GM10248 (cell line): ENCODE data around the gene BPIFB3.
"Not testable (repeated sequence)": the region's sequence is repeated elsewhere in the genome, so short reads cannot be mapped to it uniquely, and the experiment has no call there.

Experiments
- CTCF ChIA-PET: fragments of 300-600 bp; sonication (Branson Sonifier 250); formaldehyde crosslinking; extraction: SDS; loops from one replicate; lab custom pipeline; 2021; ENCODE audit warnings: antibody characterized with exemption; lab: Yijun Ruan, JAX
- POLR2A ChIA-PET: fragments of 350-650 bp; sonication (Branson Sonifier 250); formaldehyde crosslinking; extraction: SDS; loops from one replicate; lab custom pipeline; 2020; ENCODE audit warnings: antibody characterized with exemption; lab: Yijun Ruan, JAX
- DNase-seq: peaks from one replicate; pipeline ENCODE4 v3.0.0; 2012; ENCODE audit errors: extremely low spot score
- CTCF ChIP-seq: IDR thresholded peaks from 2 replicates; pipeline ENCODE4 v1.5.1; 2012; ENCODE audit warnings: mild to moderate bottlenecking, low read depth; ENCODE audit errors: extremely low read depth, missing control alignments, control extremely low read depth

The BPIFB3 gene

GRCh38 chr20:33093074-33093473, 39.4 kb downstream of the BPIFB3 start:
- TF ChIP-seq CTCF, result no peak
- ChIA-PET POLR2A (no interaction called here), CTCF (interaction anchor here (1.2 kb wide), 1 partner anchor 9 kb away, joined by 3 read pairs; no protein-coding TSS in a partner anchor)
- DNase-seq, result no peak

GRCh38 chr20:33093582-33093981, 39.9 kb downstream of the BPIFB3 start:
- ChIA-PET POLR2A (no interaction called here), CTCF (no interaction called here)
- TF ChIP-seq CTCF, result no peak
- no peak for DNase-seq

GRCh38 chr20:33095249-33095648, 41.5 kb downstream of the BPIFB3 start:
- POLR2A ChIA-PET, result no interaction called here
- CTCF ChIA-PET, result interaction anchor here (1.2 to 3.2 kb wide), 3 partner anchors 19 to 194 kb away, joined by 3 to 30 read pairs (median 13); no protein-coding TSS in a partner anchor
- TF ChIP-seq CTCF, result no peak
- no peak for DNase-seq

DNA sequence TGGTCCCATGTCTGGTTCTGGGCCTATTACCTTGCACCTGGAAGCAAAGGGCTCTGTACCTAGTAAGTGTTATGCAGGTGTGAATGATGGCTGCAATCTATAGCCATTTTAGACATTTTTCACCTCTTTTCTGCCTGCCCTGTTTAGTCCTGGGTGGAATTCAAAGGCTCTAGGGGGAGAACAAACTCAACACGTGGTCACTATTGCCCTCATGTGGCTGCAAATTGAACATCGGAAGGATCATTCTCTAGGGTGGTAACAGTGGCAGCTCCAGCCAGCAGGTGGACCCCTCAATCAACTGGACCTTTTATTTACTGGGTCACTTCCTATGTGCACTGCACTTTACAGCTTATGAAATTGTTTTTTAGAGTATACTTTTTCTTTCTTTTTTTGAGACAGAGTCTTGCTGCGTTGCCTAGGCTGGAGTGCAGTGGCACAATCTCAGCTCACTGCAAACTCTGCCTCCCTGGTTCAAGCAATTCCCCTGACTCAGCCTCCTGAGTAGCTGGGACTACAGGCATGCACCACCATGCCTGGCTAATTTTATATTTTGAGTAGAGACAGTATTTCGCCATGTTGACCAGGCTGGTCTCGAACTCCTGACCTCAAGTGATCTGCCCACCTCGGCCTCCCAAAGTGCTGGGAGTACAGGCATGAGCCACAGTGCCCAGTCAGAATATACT, 42.3 kb downstream of the BPIFB3 start:
- TF ChIP-seq CTCF, result peak; percentile 69
- POLR2A ChIA-PET, result not testable (repeated sequence)
- peak; percentile 79 for DNase-seq
- CTCF ChIA-PET, result interaction anchor here (0.7 to 3.2 kb wide), 24 partner anchors 10 to 422 kb away, joined by 3 to 30 read pairs (median 4); partner anchors contain the start of genes BPIFB4 and C20orf203

GRCh38 chr20:33097001-33097400, 43.3 kb downstream of the BPIFB3 start:
- CTCF ChIA-PET, result interaction anchor here (1.1 to 3.2 kb wide), 13 partner anchors 15 to 307 kb away, joined by 3 to 30 read pairs (median 5); no protein-coding TSS in a partner anchor
- no peak for DNase-seq
- POLR2A ChIA-PET, result no interaction called here
- TF ChIP-seq CTCF, result no peak

GRCh38 chr20:33099843-33100538, 46.3 kb downstream of the BPIFB3 start:
- DNase-seq, result no peak
- TF ChIP-seq CTCF, result no peak
- CTCF ChIA-PET, result interaction anchor here (1.1 kb wide), 1 partner anchor 196 kb away, joined by 3 read pairs; no protein-coding TSS in a partner anchor
- POLR2A ChIA-PET, result no interaction called here
